Measurements from ENCODE around the gene ZC3H18. TPM values are rescaled to one million over a fixed set of nuclear protein-coding genes. Genes with fewer than 3 reads are reported as not detected.

The ZC3H18 gene
- total and polyA plus RNA-seq, 10 of the 15 experiments (the other 5 are each of a cell fraction or from before 2014, with no cell fraction given) = 1.0 to 58.3 (median 22.4) TPM

DNA sequence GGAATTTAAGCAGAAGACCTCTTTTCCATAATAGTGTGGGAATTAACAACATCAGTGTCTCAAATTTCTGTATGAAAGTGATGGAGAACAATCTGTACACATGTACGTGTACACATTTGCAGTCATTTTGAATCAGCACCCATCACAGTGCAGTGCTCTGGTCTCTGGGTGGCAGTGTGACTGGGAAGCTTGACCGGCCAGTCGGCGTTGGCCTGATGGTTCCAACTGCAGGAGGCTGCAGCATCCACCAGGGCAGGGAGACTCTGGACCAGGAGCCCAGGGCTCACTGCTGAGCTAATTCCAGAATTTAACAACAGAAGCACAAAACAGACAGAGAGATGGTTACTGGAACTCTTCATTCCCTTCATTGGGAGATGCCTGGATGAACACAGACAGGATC, 17.9 kb downstream of the ZC3H18 start:
- FAIRE-seq (no peak), DNase-seq (ENCODE audit: low read depth, low spot score) (no peak), ATAC-seq (no peak)
- H3K27ac ChIP-seq (ENCODE audit: control insufficient read depth, insufficient read depth) = no peak overlapping the region
- in situ Hi-C loops (cut with MboI) = no loop called here
- CTCF ChIA-PET = no interaction called here
- POLR2A ChIA-PET = no interaction called here
- intact Hi-C loops (cut with micrococcal nuclease; ENCODE audit: unreplicated experiment) = no loop called here
- no peaks in the 10 kb centered on the region for H3K9me3 ChIP-seq (replicated peaks; ENCODE audit: control insufficient read depth, insufficient read depth, low read length)
- no peak overlapping the region for H3K4me2 ChIP-seq (ENCODE audit: control insufficient read depth, insufficient read depth)
- SMC1A ChIA-PET (ENCODE audit: uncharacterized antibody, unreplicated experiment) = no interaction called here
- no peak overlapping the region for H2AFZ ChIP-seq (ENCODE audit: control insufficient read depth, low read depth, low read length)
- no peaks in the 10 kb centered on the region for H4K20me1 ChIP-seq (ENCODE audit: control insufficient read depth, insufficient read depth)
- peaks cover 4% of the 10 kb centered on the region for H3K4me1 ChIP-seq (ENCODE audit: control insufficient read depth, insufficient read depth, low read length)
- WGBS (ENCODE audit: insufficient coverage, insufficient replicate concordance, low lambda C conversion rate, missing lambda C conversion rate) = 64% methylated on average over 4 of the region's 4 CpGs
- no peak for TF ChIP-seq TARDBP (IDR thresholded peaks at IDR 0.05; ENCODE audit: borderline replicate concordance)
- no peak for TF ChIP-seq MYC (IDR thresholded peaks at IDR 0.05; ENCODE audit: insufficient read depth, insufficient read length, insufficient replicate concordance, low read length, severe bottlenecking)
- TF ChIP-seq, protein P1, sequence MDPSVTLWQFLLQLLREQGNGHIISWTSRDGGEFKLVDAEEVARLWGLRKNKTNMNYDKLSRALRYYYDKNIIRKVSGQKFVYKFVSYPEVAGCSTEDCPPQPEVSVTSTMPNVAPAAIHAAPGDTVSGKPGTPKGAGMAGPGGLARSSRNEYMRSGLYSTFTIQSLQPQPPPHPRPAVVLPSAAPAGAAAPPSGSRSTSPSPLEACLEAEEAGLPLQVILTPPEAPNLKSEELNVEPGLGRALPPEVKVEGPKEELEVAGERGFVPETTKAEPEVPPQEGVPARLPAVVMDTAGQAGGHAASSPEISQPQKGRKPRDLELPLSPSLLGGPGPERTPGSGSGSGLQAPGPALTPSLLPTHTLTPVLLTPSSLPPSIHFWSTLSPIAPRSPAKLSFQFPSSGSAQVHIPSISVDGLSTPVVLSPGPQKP (IDR thresholded peaks at IDR 0.05; ENCODE audit: low read depth, low read length) = no peak
- no peak for TF ChIP-seq STAT1 (conservative IDR thresholded peaks at IDR 0.05)
- TF ChIP-seq BMI1 (IDR thresholded peaks at IDR 0.05; ENCODE audit: borderline replicate concordance) = no peak
- no peak for TF ChIP-seq SPI1 (IDR thresholded peaks at IDR 0.05; ENCODE audit: borderline replicate concordance, insufficient read depth, low read depth, low read length)
- TF ChIP-seq, protein P2, sequence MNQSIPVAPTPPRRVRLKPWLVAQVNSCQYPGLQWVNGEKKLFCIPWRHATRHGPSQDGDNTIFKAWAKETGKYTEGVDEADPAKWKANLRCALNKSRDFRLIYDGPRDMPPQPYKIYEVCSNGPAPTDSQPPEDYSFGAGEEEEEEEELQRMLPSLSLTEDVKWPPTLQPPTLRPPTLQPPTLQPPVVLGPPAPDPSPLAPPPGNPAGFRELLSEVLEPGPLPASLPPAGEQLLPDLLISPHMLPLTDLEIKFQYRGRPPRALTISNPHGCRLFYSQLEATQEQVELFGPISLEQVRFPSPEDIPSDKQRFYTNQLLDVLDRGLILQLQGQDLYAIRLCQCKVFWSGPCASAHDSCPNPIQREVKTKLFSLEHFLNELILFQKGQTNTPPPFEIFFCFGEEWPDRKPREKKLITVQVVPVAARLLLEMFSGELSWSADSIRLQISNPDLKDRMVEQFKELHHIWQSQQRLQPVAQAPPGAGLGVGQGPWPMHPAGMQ (IDR thresholded peaks at IDR 0.05; ENCODE audit: borderline replicate concordance) = no peak
- no peak for TF ChIP-seq GATAD2B (conservative IDR thresholded peaks at IDR 0.05; ENCODE audit: low read depth)
- TF ChIP-seq SREBF2 (IDR thresholded peaks at IDR 0.05; ENCODE audit: low read length) = no peak
- TF ChIP-seq HDAC6 (IDR thresholded peaks at IDR 0.05; ENCODE audit: unreplicated experiment) = no peak
- TF ChIP-seq SUZ12 (IDR thresholded peaks at IDR 0.05; ENCODE audit: unreplicated experiment) = no peak
- H3K9ac ChIP-seq (ENCODE audit: control insufficient read depth, insufficient read depth, low read length) = no peak overlapping the region
- H3K4me3 ChIP-seq = no peak overlapping the region
- RAD21 ChIA-PET (ENCODE audit: unreplicated experiment) = no interaction called here
- H3K27me3 ChIP-seq (replicated peaks in 1 of 2; ENCODE audit: control insufficient read depth in 2 of 2, insufficient read depth in 2 of 2, low read length in 1 of 2) = no peaks in the 10 kb centered on the region
- H3K79me2 ChIP-seq (ENCODE audit: control insufficient read depth, insufficient read depth, low read length) = peaks cover 21% of the 10 kb centered on the region
- BruUV-seq (replicated peaks) = no TSS peak
- H3K36me3 ChIP-seq (ENCODE audit: control insufficient read depth in 2 of 2, insufficient read depth in 2 of 2, low read length in 1 of 2) = peaks cover 23 to 37% of the 10 kb centered on the region in 2 experiments

Data from GM12878 (cell line).